GM13977 (cell line): ENCODE measurements around the gene SH3TC1.

Experiments used
- DNase-seq: peaks from one replicate; pipeline ENCODE4 v3.0.0; 2012; ENCODE audit warnings: low spot score
- in situ Hi-C: fragments of 300-500 bp; cut with MboI; formaldehyde crosslinking; loops from one replicate; pipeline ENCODE4 v1.12.0; 2022; ENCODE audit warnings: low sequenced_read_pairs, low pct_unique_long_range_greater_than_20kb, mixed read lengths, inconsistent platforms; ENCODE audit not compliant: unreplicated experiment
- TF ChIP-seq, protein P1 (sequence below): IDR thresholded peaks from 2 replicates; pipeline ENCODE4 v1.5.1; 2012; ENCODE audit warnings: mild to moderate bottlenecking, control low read depth; ENCODE audit not compliant: insufficient read depth; ENCODE audit errors: extremely low read depth, missing control alignments

SH3TC1 gene

DNA sequence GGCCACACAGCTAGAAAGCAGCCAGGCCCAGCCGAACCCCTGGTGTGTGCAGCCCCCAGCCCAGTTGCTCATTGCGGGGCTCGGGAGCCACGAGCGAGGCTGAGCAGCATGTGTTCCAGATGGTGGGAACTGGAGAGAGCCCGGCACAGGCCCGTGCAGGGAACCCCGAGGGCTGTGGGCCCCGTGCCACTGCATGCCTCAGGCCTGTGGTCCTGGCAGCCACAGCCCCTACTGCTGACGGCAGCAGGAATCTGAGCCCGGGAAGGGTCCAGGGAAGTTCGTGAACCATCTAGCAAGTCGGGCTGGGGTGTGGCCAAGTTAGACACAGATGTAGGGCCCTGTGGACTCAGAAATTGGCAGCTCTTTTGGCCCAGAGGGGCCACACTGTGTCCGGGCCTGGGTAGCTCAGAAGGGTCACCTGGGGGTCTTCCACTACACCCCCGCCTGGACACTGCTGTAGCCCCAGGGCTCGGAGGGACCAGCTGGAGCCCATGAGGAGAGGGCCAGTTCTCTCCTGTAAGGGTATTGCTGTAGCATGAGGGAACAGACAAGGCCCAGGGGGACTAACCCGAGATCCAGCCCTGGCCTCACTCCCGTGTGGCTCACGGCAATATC is 82.5 kb downstream of the SH3TC1 start:
- in situ Hi-C loops = no loop called here
- TF ChIP-seq, protein P1, sequence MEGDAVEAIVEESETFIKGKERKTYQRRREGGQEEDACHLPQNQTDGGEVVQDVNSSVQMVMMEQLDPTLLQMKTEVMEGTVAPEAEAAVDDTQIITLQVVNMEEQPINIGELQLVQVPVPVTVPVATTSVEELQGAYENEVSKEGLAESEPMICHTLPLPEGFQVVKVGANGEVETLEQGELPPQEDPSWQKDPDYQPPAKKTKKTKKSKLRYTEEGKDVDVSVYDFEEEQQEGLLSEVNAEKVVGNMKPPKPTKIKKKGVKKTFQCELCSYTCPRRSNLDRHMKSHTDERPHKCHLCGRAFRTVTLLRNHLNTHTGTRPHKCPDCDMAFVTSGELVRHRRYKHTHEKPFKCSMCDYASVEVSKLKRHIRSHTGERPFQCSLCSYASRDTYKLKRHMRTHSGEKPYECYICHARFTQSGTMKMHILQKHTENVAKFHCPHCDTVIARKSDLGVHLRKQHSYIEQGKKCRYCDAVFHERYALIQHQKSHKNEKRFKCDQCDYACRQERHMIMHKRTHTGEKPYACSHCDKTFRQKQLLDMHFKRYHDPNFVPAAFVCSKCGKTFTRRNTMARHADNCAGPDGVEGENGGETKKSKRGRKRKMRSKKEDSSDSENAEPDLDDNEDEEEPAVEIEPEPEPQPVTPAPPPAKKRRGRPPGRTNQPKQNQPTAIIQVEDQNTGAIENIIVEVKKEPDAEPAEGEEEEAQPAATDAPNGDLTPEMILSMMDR = no peak
- DNase-seq = no peak

DNA sequence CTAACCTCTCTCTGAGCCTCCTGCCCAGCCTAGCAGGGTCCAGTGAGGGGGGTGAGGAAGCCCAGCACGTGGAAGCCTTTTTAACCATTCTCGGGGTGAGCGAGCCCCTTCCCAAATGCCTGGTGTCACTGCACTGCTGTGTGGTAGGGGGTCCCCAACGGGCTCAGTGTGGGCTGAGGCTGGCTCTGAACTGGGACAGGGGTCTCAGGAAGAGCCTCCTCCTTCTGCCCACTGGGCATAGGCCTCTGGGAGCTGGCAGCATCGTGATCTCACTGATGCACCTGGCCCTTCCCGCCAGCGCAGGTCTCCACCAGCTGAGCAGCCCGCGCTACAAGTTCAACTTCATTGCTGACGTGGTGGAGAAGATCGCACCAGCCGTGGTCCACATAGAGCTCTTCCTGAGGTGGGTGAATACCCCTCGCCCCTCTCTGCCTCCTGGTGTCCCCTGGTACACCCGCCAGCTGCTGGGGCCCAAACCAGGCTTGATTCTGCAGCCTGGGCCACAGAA is 83.1 kb downstream of the SH3TC1 start:
- TF ChIP-seq, protein P1 = no peak
- in situ Hi-C loops = no loop called here
- DNase-seq = no peak

DNA sequence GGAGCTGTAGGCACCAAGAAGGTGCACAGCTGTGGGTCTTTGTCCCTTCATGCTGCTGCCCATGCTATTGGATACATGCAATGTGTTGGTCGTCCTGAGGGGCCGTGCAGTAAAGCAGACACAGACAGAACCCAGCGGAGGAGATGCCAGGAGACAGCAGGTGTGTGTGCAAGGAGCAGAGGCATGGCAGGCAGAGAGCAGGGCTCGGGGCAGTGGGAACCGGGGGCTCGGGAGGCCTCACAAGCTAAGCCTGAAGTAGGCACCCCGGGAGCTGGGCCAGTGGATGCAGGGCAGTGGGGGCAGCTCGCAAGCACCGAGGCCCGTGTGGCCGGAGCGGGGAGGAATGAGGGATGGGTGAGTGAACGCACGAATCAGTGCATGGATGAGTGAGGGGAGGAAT is 83.7 kb downstream of the SH3TC1 start:
- DNase-seq = no peak
- TF ChIP-seq, protein P1 = no peak
- in situ Hi-C loops = no loop called here

DNA sequence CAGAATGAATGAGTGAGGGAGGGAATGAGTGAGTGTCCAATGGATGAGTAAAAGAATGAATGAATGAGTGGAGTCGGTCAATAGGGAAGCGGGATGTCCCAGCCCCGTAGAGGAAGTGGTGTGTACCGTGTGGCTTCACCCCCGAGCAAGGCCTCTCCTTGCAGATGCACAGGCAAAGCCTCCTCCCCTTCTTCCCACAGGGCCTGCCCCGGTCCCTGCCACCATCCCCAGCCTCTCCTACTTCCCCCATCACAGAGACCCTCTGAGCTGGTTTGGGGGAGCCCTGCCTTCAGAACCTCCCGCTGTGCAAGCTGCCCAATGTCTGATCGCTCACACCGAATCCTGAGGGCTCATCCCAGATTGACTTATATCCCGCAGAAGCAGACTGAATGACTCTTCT is 84.1 kb downstream of the SH3TC1 start:
- no peak for DNase-seq
- TF ChIP-seq, protein P1 = no peak
- in situ Hi-C loops = no loop called here

DNA sequence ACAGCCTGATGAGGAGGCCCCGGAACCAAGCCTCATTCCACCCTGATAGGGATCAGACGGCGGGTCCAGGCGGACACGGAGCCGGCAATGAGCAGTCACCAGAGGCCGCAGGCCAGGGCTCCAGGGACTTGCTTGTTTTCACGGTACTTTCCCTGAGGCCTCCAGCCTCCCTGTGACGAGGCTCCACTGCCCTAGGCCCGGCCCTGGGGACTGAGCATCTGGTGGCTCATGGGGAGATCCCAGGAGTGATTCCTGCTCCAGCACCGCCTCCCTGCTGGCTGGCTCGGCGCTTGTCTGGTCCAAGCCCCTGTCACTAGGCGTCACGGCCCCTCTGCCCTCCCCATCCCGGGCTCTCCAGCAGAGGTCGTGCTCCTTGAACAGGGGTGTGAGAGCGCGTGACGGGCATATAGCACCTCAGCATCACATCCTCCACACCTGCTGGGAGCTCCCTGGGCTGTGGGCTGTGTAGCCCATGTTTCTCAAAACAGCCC is 84.6 kb downstream of the SH3TC1 start:
- no peak for DNase-seq
- in situ Hi-C loops = no loop called here
- TF ChIP-seq, protein P1 = no peak

DNA sequence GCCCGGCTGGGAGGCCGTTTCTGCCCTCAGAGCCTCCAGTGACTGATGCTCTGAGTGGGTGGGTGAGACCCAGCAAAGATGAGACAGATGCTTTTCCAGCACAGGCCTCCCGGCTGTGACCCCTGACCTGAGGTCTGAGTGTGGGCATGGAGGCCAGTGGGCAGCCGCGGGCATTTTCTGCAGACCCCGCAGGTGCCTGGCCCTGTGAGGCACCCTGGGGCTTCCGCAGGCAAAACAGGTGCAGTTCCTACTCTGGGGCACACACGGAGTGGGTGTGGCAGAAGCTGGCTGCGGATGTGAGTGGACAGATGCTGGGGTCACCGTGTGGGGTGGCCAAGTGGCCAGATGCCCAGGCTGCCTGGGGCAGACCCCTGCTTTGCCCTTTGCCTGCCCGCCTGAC is 85.3 kb downstream of the SH3TC1 start:
- DNase-seq = no peak
- TF ChIP-seq, protein P1 = no peak
- in situ Hi-C loops = no loop called here
